HG03139 (cell line): ENCODE results near the gene TMEM123.
"Not testable (repeated sequence)": the region's sequence is repeated elsewhere in the genome, so short reads cannot be mapped to it uniquely, and the experiment has no call there.

Source experiments
- ATAC-seq: cut with Tn5 transposase; IDR thresholded peaks from one replicate; pipeline ENCODE4 v1.9.1; 2021; ENCODE audit not compliant: unreplicated experiment

Gene TMEM123

DNA sequence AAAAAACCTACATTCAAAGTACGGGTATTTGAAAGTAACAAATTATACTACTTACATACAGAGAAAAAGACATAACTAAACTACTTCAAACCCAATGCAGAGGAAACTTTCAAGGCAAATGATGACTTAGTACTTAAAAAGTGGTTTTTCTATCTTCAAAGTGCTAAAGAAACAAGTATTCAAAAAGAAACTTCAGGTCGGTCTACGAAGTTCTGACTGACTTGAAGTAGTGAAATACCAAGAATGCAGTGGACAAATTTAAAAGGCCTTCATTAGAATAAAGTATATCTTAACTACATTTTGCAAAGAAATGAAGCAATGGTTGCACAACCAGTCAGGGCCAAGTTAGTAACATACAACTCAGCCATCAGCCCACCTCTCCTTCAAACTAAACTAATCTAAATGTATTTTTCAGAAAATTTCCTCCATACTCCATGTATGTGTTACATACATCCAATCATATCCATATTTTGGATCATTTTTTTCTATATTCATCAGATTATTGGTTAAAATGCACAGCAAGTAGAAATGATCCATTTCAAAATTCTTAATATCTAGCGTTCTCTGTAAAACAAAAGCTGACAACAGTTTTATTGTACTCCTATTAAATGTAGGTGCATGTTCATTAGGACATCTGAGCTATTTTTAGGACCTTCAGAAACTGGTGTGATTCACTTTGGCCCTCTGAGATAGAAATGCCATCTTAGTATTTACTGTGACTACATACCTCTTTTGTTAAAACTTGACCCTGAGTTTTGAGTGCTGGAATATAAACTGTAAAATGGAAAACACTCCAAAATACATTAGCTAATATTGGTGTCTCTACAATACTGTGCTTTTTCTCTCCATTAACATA is 55.6 kb downstream of the TMEM123 start:
- ATAC-seq: no peak

DNA sequence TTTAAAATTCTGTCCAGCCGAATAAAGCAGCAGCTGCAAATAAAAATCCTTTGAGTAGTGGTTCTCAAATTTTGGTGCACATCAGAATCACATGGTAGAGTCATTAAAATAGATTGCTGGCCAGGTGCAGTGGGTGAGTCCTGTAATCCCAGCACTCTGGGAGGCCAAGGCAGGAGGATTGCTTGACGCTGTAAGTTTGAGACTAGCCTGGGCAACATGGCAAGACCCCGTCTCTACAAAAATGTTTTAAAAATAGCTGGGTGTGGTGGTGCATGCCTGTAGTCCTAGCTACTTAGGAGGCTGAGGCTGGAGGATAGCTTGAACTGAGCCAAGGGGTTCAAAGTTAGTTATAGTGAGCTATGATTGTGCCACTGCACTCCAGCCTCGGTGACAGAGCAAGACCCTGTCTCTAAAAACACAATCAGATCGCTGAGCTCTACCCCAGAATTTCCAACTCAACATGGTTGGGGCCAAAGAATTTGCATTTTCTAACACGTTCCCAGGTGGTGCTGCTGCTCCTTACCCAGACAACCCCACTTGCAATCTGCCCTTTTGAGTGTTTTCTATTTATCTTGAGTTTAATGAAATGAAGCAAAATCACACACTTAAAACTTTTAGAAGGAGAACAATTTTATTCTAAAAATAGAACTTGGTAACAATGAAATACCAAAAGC is 56.7 kb downstream of the TMEM123 start:
- ATAC-seq: no peak

DNA sequence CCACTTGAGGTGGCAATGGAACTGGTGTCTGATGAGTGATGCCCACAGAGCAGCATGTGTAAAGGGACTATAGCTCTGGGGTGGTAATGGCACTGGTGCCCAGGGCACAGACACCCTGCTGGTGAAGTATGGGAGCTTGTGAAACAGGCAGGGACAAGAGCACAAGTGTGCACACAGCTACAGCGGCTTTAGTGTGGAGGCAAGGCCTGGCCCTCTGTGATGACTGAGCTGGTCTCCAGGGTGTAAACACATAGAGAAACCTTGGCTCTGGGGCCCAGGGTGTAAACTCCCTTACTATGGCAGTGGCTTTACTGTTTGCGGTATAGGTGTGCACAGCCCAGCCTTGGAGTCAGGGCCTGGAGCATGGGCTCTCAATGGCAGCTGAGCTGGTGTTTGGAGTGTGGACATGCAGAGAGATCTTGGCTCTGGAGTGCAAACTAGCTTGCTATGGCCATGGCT is 59.3 kb downstream of the TMEM123 start:
- no peak for ATAC-seq

DNA sequence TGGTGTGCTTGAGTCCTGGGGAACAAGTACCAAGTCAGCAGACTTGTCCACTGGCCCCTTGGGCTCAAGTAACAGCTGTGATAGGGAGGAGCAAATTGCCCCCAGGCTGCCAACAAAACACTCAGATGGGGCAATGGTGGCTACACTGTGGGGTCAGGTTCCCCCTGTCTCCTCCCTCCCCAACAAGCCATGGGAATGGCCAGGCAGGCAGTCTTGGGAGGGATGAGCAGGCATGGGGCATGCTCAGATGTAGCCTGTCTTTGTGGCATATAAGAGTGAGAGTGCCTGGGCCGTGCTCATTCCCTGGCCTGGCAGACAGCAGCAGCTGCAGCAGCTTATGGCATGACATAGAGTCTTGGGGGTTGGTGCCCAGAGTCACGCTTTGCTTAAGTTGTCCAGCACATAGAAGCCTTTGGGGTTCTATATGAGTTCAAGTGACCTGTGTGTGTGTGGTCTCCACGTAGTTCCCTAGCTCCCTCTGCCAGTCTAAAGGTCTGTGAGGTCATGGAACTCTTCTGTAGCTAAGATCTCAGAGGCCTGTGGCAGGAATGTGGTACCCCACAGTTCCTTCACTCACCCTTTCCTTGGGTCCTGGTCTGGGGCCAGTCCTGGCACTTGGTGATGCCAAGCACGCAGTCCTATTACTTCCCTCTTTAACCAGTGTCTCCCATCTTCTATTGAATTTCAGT is 60.9 kb downstream of the TMEM123 start:
- ATAC-seq: no peak

DNA sequence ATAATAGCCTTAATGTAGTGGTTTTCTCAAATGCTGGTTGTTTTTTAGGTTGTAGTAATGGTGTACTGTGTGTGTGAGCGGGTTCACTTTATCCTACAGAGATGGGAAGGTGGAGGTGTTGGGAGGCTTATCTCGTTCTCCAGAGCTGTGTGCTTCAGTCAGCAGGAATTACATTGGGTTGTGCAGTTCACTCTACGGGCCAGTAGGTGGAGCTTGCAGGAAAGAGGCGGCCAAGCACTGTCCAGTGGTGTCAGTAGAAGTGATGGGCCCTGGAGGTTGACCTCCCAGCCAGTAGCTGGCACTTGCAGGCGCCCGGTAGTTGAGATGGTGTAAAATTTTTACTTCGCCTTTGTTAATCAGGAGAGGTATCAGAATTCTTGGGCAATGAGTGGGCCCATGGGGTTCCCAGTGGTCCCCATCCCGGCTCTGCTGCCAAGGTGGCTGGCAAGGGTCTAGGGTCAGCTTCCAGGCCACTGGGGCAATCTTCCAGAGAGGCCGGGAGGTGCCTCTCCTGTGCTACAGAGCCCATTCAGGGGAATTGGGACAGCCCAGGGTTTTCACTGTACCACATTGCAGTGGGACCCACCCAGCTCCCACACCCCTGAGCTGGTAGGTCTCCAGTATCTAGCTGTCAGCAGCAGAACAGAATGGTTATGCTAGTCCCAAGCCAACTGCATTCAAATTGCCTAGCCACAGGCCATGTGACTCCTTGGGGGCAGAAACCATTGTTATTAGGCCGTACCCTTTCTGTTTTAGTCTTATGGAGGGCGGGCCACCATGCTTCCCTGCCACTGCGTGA is 61.7 kb downstream of the TMEM123 start:
- peak; percentile 84 for ATAC-seq

DNA sequence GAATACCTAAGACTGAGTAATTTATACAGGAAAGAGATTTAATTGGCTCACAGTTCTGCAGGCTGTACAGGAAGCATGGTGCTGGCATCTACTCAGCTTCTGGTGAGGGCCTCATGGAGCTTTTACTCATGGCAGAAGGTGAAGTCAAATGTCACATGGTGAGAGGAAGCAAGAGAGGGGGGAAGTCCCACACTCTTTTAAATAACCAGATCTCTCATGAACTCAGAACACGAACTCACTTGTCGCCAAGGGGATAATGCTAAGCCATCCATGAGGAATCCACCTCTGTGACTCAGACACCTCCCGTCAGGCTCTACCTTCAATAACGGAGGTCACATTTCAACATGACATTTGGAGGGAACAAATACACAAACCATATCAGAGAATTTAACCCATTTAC is 63.3 kb downstream of the TMEM123 start:
- no peak for ATAC-seq

DNA sequence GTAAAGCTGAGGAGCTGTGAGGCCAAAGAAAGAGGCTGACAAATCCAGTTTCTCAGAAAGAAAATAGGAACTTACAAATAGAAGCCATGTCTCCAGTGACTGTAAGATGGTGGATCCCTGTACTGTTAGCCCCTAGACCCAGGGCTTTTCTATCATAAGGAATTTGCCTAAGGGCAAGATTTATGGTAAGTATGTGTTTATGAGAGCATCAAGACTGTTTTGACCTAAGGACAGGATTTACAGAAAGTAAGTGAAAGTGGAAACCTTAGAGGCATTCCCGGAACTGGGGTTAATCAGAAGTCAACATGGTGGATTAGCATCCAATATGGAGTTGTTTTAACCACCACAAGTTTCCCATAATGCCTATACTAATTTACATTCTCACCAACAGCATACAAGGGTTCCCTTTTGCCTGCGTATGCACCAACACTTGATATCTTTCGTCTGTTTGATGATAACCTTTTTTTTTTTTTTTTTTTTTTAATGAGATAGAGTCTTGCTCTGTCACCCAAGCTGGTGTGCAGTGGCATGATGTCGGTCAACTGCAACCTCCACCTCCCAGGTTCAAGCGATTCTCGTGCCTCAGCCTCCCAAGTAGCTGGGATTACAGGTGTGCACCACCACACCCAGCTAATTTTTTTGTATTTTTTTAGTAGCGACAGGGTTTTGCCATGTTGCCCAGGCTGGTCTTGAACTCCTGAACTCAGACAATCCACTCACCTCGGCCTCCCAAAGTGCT is 65.4 kb downstream of the TMEM123 start:
- no peak for ATAC-seq

DNA sequence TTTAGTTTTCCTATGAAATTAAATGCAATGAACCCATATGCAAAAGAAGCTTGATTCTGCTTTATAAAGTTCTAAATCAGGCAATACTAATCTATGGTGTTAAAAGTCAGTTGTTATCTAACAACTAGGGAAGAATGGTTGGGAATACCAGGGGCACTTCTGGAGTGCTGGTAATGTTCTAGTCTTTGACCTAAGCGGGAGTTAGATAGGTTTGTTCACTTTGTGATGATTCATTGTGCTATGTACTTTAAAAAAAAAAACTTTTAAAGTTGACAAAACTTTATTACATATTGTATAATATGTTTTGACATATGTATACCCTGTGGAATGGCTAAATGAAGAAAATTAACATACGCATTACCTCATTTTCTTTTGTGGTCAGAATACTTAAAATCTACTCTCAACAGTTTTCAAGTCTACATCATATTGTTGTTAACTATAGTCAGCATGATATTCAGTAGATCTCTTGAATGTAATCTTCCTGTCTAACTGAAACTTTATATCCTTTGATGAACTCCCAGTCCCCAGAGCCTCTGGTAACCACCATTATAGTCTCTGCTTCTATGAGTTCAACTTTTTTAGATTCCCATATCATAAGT is 66.3 kb downstream of the TMEM123 start:
- ATAC-seq: no peak

DNA sequence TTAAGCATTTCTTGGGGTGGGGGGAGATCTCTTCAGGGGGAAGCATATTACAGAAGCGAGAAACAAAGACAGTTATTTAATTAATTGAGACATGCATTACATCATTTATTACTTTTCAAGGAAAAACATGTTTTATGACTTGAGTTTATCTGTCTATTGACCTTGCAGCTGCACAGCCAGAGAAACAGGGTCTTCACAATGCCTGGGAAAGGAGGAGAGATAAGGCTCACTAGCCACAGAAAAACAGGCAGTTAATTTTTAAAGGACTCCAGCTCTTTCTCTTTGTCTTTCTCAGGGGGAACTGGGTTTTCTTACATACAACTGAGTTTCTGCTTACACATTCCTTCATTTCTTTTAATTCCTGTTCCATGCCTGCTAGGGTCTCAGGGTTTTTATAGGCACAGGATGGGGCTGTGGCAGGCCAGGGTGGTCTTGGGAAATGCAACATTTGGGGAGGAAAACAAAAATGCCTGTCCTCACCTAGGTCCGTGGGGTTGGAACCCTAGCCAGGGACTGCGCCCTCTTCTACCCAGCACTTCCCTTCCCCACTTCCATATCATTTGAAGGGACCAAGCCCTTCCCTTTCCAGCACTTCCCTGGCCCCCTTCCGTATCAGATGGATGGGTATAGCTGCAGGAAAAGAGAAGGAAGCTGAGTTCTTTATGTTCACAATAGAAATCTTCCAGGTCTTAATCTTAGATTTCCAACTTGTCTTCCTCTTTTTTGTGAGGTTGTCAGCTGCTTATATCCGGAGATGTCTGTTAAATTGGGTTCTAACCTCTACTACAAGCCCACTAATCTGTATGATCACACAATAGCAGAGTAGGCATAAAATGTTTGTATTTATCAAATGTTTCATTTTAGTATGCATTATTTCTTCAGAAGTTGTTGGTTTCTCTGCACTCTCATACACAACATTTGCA is 67.2 kb downstream of the TMEM123 start:
- ATAC-seq: no peak

DNA sequence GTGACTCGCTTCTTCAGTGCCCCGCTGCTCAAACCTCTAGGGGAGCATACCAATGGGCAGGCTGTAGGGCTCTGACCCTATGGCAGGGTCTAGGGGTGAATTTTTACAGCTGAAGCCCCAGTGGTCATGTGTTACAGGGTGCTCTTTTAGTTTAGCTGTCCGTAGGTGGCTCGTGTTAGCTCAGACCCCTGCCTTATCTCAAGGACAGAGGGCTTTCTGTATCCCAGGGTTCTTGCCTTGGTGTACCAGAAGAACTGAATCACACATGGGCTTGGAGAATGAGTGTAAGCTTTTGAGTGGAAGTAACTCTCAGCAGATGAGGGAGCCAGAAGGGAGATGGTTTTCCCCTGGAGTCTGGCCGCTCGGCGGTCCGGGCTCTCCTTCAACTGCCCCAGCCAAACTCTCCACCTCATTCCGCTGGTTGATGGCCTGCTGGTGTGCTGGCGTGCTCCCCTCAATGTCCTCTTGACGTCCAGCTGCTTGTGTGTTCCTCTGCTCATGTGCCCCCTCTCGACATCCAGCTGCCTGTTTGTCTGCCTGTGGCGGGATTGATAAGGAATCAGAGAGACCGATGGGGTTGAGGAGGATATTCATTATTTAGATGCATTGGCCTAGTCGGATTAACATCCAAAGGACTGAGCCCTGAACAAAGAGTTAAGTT is 68.0 kb downstream of the TMEM123 start:
- ATAC-seq: no peak

DNA sequence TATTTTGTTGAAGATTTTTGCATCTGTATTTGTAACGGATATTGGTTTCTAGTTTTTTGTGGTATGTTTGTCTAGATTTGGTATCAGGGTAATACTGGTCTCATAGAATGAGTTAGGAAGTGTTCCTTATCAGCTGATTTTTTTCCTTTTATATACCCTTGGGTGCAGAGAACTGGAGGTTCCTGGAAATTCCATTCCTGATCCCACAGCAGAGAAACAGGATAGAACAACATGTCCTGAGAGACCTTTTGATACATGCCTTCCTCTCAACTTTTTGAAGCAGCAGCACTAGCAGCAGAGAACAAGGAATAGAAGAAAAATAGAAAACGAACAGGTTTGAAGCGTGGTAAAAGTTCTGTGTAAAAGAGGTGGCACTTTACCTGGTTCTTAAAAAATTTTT is 68.7 kb downstream of the TMEM123 start:
- no peak for ATAC-seq

DNA sequence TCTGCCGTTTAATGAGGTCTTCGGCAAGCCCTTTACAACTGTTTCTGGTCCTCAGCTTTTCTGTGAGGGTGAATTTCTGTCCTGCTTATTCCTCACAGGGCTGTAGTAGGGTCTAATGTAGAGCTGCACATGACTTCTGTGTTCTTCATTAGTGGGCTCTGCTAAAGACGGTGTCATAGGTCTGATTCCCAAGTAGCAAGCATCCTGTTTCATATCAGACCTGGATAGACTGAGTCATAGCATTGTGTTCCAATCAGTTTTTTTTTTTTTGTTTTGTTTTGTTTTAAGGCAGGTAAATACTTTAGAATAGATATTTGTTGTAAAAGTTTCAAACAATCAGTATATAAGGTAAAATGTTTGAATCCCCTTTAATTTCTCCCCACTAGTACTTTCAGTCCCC is 70.2 kb downstream of the TMEM123 start:
- ATAC-seq: no peak

DNA sequence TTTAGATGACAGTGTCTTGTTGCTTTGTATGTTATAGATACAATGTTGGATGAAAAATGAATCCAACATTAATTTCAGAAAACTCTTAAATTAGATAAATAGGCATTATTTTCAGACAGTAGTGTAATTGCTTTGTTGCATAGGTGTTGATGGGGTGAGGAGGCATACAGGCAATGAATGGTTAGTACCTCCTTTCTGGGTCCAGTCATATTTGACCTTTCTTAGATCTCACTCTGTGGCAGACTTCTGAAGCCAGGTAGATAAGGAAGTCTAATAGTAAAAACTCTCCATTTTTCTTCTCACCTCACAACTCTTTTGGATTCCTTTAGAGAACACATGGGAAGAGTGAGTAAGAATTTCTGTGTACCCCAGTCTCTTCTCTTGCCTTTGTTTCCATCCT is 73.7 kb downstream of the TMEM123 start:
- no peak for ATAC-seq

DNA sequence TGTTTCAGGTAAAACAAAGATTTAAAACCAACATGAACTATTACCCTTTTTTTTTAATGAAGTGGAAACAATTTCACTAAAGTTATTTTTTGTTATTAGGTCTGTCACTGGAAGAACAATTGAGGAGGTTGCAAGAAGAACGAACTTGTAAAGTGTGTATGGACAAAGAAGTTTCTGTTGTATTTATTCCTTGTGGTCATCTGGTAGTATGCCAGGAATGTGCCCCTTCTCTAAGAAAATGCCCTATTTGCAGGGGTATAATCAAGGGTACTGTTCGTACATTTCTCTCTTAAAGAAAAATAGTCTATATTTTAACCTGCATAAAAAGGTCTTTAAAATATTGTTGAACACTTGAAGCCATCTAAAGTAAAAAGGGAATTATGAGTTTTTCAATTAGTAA is 74.7 kb downstream of the TMEM123 start:
- ATAC-seq: no peak

DNA sequence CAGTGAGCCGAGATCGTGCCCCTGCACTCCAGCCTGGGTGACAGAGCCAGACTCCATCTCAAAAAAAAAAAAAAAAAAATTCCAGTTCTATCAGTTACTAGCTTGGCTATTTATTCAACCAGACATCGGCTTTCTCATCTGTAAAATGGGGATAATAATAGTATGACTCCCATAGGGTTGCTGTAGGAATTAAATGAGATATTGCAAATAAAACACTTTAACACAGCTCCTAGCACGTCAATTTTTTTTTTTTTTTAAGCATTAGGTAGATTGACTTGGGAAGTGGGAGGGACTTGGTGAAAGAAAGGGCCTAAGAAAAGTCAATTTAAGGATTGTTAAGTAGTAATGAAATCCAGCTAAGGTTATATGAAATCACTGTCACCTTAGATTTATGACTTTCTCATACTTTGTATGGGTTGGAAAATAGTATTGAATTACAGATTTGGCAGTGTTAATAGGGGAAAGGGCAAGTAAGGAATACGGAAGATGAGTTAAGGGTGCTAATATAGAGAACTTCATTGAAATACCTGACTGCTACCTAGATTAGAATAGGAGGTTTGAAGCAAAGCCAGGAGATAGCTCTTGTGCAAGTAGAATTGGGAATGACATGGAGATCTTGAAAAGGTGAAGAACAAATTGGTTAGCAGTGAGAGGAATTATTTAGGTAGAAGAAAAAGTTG is 76.7 kb downstream of the TMEM123 start:
- no peak for ATAC-seq

DNA sequence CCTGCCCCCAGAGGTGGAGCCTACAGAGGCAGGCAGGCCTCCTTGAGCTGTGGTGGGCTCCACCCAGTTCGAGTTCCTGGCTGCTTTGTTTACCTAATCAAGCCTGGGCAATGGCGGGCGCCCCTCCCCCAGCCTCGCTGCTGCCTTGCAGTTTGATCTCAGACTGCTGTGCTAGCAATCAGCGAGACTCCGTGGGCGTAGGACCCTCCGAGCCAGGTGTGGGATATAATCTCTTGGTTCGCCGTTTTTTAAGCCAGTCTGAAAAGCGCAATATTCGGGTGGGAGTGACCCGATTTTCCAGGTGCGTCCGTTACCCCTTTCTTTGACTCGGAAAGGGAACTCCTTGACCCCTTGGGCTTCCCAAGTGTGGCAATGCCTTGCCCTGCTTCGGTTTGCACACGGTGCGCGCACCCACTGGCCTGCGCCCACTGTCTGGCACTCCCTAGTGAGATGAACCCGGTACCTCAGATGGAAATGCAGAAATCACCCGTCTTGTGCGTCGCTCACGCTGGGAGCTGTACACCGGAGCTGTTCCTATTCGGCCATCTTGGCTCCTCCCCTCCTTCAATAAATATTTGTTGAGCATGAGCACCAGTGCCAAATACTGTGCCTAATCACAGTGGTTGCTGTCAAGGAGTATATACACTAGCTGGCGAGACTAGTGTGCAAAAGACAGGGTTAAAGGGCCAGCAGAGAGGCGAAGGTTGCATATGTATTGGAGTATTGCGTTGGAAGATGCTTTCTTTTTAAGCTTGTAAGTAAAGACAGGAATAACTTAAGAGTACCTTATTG is 77.7 kb downstream of the TMEM123 start:
- ATAC-seq: not testable (repeated sequence)

DNA sequence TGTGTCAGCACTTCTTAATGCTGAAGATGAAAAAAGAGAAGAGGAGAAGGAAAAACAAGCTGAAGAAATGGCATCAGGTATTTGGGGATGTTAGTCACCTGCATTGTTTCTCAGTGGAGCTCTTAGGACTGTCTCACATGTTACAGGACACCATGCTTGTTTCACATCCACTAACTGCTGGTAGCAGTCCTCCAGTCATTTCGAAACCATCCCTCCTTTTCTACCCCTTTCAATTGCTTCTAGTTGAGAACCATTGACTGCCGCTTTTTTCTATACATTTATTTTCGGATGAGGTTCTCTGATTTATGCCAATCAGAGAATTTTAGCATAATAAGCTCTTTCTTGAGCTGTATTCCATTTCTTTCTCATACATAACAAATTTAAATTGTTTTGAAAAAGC is 84.1 kb downstream of the TMEM123 start:
- ATAC-seq: peak; percentile 100
